HG03342 (cell line): ENCODE measurements around the gene VMP1.

Experiments
- ATAC-seq: cut with Tn5 transposase; IDR thresholded peaks from one replicate; pipeline ENCODE4 v1.9.1; 2021; ENCODE audit warnings: mild to moderate bottlenecking, moderate library complexity; ENCODE audit not compliant: unreplicated experiment

VMP1 gene

GRCh38 chr17:59707971-59708430 is 547 bp downstream of the VMP1 start:
- ATAC-seq: no peak

DNA sequence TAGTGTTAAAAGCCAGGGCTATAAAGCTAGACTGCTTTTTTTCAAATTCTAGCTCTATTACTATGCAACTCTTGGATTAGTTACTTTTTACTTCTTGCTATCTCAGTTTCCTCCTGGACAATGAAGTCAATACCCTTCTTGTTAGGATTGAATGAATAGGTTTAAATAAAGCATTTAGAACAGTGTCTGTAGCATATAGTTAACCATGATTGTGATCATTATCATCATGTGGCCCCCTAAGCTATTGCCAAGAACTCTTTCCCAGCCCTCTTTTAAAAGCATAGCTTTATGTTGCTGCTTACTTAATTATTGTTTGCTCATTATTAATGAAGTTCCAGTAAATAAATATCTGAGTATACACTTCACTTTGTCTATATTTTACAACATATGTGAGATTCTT is 4.5 kb downstream of the VMP1 start:
- no peak for ATAC-seq

GRCh38 chr17:59712862-59713261 is 5.4 kb downstream of the VMP1 start:
- ATAC-seq: no peak

DNA sequence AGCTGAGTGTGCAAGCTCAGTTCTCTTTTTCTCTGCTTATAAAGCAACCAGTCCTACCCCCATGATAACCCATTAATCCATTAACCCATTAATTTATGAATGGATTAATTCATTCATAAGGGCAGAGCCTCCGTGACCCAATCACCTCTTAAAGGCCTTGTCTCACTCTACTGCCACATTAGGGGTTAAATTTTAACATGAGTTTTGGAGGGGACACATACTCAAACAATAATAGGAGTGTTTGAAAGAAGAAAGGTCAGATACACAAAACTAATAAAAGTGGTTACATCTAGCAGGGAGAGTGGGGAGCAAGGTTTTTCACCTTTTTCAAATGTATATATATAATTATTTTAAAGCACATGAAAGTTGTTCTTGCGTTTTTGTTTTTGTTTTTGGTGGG is 6.8 kb downstream of the VMP1 start:
- no peak for ATAC-seq

GRCh38 chr17:59716427-59716826 is 9.0 kb downstream of the VMP1 start:
- ATAC-seq: no peak

DNA sequence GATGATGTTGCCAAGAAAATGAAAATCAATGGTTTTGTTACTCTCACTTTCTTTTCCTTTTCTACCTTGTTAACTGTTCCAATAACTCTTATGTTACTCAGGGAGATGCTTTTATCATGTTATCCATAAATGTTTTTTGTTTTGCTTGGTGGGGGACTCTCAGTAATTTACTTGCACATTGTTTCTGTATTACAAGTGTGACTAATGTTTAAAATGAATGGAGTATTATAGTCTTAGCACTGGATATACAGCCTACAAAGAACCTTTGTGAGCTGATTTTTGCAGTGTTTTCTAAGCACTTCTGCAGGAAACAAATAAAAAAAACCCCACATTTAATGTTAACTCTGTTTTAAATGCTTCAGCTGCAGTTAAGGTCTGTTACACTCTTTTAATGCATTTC is 12.1 kb downstream of the VMP1 start:
- ATAC-seq: no peak

DNA sequence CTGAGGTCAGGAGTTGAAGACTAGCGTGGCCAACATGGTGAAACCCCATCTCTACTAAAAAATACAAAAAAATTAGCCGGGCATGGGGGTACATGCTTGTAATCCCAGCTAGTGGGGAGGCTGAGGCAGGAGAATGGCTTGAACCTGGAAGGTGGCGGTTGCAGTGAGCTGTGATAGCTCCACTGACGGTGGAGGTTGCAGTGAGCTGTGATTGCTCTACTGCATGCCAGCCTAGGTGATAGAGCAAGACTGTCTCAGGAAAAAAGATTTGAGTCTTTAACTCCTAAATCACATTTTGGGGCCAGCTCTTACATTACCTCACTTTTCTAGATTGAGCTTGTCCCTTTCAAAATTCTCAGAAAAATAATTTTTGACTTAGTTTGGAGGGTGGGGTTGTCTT is 15.2 kb downstream of the VMP1 start:
- no peak for ATAC-seq

- no peak for ATAC-seq
Observed at GRCh38 chr17:59723041-59723440, 15.6 kb downstream of the VMP1 start.

DNA sequence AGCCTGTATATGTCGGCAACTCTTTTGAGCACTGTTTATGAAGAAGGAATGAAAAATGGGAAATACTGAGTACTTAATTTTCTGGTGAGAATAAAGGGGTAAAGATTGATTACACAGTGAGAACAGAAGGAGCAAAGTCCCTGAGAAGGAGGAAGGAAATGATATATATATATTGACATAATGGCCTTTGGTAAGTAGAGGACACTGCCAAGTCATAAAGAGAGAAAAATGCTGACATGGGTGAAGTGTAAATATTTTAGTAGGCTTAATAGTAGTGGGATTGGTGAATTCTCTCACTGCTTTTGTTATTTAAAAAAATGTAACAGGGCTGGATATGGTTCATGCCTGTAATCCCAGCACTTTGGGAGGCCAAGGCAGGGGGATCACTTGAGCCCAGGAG is 16.2 kb downstream of the VMP1 start:
- ATAC-seq: no peak

- ATAC-seq: no peak
Observed at GRCh38 chr17:59725691-59726090, 18.2 kb downstream of the VMP1 start.

DNA sequence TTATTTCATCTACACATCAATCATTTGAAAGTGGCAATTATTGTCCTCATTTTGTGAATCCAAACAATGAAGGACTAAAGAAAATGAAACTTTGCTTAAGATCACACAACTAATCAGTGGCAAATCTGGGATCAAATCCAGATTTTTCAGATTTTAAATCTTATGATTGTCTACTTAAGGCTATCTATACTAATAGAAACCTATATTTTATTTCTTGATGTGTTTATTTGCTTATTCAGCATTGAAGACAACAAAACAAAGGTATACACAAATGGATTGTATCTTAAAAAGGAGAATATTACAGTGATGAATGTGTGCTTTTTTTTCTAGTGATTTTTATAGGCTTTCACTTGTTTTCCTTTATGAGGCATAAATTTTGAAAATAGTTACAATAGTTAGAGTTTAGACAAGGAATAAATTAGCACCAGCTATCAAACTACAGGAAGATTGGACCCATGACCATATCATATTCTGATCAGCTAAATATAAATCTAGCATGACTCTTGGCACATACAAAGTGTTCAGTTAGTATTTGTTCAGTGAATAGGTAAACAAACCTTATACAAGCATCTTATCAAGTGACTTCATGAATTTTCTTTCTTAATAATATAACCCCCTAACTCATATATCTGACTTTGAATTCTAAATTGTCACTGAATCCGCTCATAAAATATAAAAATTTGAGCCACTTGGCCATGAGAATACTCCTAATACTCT is 20.5 kb downstream of the VMP1 start:
- ATAC-seq: no peak

DNA sequence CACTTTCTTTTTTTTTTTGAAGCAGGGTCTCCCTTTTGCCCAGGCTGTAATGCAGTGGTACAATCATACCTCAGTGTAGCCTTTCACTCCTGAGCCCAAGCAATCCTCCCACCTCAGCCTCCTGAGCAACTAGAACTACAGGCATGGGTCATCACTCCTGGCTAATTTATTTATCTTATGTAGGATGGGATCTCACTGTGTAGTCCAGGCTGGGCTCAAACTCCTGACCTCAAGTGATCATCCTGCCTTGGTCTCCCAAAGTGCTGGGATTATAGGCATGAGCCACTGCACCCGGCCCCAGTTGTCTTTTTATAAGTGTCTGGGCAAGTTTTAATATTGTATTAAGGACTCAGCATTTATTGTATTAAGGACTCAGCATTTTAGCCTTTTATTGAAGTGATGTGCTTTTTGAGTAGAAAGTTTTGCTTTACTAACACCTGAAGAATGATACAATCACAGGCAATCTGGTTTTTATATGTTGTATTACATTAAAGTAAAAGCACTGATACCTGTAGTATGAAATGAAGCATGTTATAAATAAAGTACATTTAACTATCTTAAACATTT is 22.9 kb downstream of the VMP1 start:
- no peak for ATAC-seq

- no peak for ATAC-seq
Observed at GRCh38 chr17:59733697-59734096, 26.2 kb downstream of the VMP1 start.

- ATAC-seq: no peak
Observed at GRCh38 chr17:59734226-59734625, 26.8 kb downstream of the VMP1 start.

DNA sequence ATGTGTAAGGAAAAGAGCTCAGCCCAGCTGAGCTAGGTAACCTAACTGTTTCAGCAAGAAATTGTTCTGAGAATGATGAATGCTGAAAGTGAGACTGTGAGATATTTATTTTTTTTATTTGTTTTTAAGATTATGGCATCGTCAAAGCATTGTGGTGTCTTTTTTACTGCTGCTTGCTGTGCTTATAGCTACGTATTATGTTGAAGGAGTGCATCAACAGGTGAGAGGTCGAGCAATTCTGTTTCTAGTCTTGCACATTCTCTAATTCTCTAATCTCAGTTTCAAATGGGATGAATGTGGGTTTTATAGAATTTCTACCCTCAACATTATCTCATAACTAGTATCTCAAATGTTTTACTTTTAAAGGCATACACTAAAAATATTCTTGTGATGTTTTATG is 29.9 kb downstream of the VMP1 start:
- no peak for ATAC-seq

DNA sequence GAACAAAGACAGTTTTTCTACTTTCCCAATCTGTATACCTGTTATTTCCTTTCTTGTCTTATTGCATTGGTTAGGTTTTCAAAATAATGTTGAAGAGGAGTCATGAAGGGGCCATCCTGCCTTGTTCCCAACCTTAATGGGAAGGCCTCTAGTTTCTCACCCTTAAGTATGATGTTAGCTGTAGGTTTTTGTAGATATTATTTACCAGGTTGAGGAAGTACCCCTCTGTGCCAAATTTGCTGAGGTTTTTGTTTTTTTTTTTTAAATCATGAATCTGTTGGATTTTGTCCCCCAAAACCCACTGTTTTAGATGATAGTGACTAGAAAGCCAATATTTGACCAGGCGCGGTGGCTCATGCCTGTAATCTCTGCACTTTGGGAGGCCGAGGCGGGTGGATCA is 36.4 kb downstream of the VMP1 start:
- no peak for ATAC-seq

DNA sequence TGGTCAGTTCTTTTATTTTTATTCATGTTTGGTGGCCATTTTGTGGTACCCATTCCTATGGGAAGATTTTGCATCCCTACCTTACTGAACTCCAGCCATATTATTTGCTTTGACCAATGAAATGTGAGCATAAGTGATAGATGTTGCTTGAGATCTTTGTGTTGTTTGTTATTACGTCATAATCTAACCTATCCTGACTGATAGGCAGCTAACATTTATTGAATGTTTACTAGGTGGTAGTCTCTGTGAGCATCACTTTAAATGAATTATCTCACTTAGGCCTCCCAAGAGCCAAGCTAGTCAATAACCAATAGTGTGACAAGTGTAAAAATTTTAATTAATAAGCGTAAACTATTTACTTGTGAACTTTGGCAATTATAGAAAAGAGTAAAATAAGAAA is 37.6 kb downstream of the VMP1 start:
- ATAC-seq: no peak

- no peak for ATAC-seq
Observed at GRCh38 chr17:59746849-59747445, 39.5 kb downstream of the VMP1 start.

DNA sequence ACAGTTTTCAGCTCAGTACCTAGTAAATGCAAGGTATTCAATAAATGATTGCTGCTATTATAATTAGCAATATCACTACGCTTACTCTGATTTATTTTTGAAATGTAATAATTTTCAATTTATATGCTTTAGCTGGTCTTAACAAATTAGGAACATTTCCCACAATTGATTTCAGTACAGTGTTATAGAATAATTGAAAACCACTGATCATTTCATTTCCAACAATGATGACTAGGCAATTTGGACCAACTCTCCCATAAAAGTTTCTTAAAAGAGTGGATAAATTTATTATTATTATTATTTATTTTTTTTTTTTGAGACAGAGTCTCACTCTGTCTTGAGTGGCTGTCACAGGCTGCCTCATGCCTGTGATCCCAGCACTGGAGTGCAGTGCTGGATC is 41.1 kb downstream of the VMP1 start:
- no peak for ATAC-seq

DNA sequence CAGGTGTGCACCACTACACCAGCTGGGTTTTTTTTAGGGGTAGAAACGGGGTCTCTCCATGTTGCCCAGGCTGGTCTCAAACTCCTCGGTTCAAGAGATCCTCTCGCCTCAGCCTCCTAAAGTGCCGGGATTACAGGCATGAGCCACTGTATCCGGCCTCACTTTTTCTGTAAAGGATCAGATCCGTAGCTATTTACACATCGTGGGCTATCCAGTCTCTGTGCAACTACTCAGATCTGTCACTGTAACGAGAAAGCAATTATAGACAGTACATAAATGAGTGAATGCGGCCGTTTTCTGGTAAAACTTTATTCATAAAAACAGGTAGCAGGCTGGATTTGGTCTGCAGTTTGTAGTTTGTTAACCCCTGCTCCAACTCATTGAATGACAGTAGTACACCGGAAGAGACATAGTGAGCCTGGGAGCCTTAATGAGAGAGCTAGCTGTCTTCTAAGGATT is 44.5 kb downstream of the VMP1 start:
- ATAC-seq: no peak

DNA sequence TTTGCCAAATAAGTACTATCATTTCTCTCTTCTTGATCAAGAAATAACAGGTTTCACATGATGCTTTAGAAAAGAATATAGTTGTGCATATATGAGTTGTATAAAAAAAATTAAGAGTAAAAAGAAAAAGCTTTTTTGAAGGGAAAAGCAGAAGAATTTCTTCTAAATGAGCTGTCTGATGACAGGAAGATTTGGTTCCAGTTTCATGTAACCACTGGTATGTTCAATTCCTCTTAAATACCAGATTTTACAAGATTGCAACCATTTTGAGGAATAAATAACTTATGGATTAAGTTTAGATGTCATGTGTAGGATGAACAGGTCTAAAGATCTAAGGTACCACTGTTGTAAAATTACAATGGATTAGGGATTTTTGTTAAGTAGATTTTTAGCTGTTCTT is 45.0 kb downstream of the VMP1 start:
- no peak for ATAC-seq

- ATAC-seq: no peak
Observed at GRCh38 chr17:59752922-59753321, 45.5 kb downstream of the VMP1 start.
